GM12892 (cell line): Measurements from ENCODE around the gene SUPT16H.

Source experiments
- POLR2A ChIP-seq: IDR thresholded peaks from 2 replicates; pipeline ENCODE4 v1.6.1; 2011; ENCODE audit warnings: low read depth, low read length, control low read depth
- POLR2AphosphoS5 ChIP-seq: IDR thresholded peaks from 2 replicates; pipeline ENCODE4 v1.6.1; 2011; ENCODE audit warnings: low read depth, low read length, control low read depth
- TAF1 ChIP-seq: IDR thresholded peaks from 2 replicates; pipeline ENCODE4 v1.6.1; 2011; ENCODE audit warnings: low read depth, mild to moderate bottlenecking, control low read depth, low read length, borderline replicate concordance

DNA sequence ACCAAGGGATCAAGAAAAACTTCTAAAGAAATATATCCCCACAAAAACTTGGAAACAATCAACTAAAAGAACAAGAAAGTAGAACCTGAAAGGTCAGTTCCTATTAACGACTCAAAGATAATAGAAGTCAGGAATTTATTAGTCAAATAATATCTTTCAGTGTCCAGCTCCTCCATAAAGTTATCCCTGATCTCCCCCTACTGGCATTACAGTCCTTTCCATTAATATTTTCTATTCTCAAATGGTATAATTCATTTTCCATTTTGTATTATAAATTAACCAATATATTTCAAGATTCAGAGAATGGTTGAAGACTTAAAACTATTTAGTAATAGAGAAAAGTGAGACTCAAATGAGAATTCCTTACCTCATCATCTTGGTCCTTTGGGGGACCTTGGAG, 11.6 kb upstream of the SUPT16H start:
- TF ChIP-seq POLR2AphosphoS5: no peak
- TF ChIP-seq POLR2A: no peak
- TF ChIP-seq TAF1: no peak
